Measurements from ENCODE around the gene MUC22. TPM values are rescaled to one million over a fixed set of nuclear protein-coding genes. Genes with fewer than 3 reads are reported as not detected.

MUC22 gene
- total and polyA plus RNA-seq, 4 donors = not detected

DNA sequence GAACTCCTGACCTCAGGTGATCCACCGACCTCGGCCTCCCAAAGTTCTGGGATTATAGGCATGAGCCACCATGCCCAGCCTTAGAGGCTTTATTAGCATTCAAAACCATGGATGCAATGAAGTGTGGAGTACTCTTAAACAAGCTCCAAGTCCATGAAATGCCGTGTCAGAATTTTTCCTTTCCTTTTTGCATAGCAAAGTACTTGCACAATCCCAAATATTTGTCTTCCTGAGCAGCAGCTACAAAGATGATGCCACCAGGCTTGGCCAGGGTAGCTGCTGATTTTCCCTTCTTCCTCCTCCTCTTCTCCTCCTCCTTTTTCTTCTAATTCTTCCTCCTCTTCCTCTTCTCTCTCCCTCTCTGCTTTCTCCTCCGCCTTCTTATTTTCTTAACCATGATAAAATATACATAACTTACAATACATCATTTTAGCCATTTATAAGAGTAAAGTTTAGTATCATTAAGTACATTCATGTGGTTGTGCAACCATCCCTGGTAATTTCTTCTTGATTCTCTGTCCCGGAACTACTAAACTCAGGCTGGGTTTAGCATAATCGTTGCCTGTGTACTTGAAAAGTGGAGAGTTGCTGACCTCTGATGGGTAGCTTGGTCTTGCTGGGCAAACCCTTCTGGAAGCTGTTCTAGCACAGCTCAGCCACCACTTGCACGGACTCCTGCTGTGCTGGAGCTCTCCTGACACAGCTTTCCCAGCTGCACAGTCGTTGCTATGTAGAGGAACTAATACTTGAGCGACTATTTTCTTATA is 49.2 kb upstream of the MUC22 start:
- TF ChIP-seq, protein P1, sequence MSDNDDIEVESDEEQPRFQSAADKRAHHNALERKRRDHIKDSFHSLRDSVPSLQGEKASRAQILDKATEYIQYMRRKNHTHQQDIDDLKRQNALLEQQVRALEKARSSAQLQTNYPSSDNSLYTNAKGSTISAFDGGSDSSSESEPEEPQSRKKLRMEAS (IDR thresholded peaks at IDR 0.05) = no peak
- TF ChIP-seq RXRA (IDR thresholded peaks at IDR 0.05) (peak in 1 of 2 donors; percentile 7), GABPA (IDR thresholded peaks at IDR 0.05 in 1 of 2, conservative IDR thresholded peaks at IDR 0.05 in 1 of 2) (no peak)

GRCh38 chr6:30962716-30963115 is 47.6 kb upstream of the MUC22 start:
- Histone ChIP-seq H3K9ac (ENCODE audit: low read depth in 1 of 2, low read length in 2 of 2) (no peak overlapping the region), H3K9me3 (ENCODE audit: control insufficient read depth in 4 of 4, low read length in 3 of 4) (no peaks in the 10 kb centered on the region), H3K4me1 (ENCODE audit: control insufficient read depth in 4 of 4, insufficient read depth in 4 of 4, low read length in 3 of 4) (no peaks in the 10 kb centered on the region), H3K27ac (ENCODE audit: low read depth in 1 of 2, low read length in 2 of 2) (no peak overlapping the region), H3K36me3 (ENCODE audit: control insufficient read depth in 4 of 4, insufficient read depth in 3 of 4, low read depth in 1 of 4, low read length in 3 of 4) (no peaks in the 10 kb centered on the region), H3K27me3 (ENCODE audit: control insufficient read depth in 4 of 4, insufficient read depth in 4 of 4, low read length in 3 of 4) (no peaks in the 10 kb centered on the region), H3K4me3 (ENCODE audit: low read depth in 1 of 3, low read length in 3 of 3) (no peak overlapping the region)
- TF ChIP-seq ATF3 (IDR thresholded peaks at IDR 0.05) (no peak), EGR1 (IDR thresholded peaks at IDR 0.05; ENCODE audit: low read depth in 2 of 2) (no peak), JUND (IDR thresholded peaks at IDR 0.05) (no peak), HNF4G (IDR thresholded peaks at IDR 0.05) (no peak), NR2F2 (IDR thresholded peaks at IDR 0.05) (no peak), GABPA (IDR thresholded peaks at IDR 0.05 in 1 of 2, conservative IDR thresholded peaks at IDR 0.05 in 1 of 2) (no peak), RAD21 (IDR thresholded peaks at IDR 0.05) (no peak), HNF4A (conservative IDR thresholded peaks at IDR 0.05) (no peak), RXRA (IDR thresholded peaks at IDR 0.05) (no peak), YY1 (IDR thresholded peaks at IDR 0.05) (no peak), FOXA1 (IDR thresholded peaks at IDR 0.05) (no peak), SP1 (IDR thresholded peaks at IDR 0.05) (no peak), FOXA2 (IDR thresholded peaks at IDR 0.05) (no peak), REST (IDR thresholded peaks at IDR 0.05) (no peak), TAF1 (conservative IDR thresholded peaks at IDR 0.05) (no peak)
- TF ChIP-seq, protein P2, sequence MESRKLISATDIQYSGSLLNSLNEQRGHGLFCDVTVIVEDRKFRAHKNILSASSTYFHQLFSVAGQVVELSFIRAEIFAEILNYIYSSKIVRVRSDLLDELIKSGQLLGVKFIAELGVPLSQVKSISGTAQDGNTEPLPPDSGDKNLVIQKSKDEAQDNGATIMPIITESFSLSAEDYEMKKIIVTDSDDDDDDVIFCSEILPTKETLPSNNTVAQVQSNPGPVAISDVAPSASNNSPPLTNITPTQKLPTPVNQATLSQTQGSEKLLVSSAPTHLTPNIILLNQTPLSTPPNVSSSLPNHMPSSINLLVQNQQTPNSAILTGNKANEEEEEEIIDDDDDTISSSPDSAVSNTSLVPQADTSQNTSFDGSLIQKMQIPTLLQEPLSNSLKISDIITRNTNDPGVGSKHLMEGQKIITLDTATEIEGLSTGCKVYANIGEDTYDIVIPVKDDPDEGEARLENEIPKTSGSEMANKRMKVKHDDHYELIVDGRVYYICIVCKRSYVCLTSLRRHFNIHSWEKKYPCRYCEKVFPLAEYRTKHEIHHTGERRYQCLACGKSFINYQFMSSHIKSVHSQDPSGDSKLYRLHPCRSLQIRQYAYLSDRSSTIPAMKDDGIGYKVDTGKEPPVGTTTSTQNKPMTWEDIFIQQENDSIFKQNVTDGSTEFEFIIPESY (IDR thresholded peaks at IDR 0.05) = no peak
- TF ChIP-seq, protein P1 (IDR thresholded peaks at IDR 0.05) = no peak
- DNase-seq (ENCODE audit: low spot score) = no peak

More for the DNA sequence above, 49.2 kb upstream of the MUC22 start:
- no peak overlapping the region for H3K9ac ChIP-seq (ENCODE audit: low read depth in 1 of 2, low read length in 2 of 2)
- no peak for DNase-seq (ENCODE audit: low spot score)
- no peaks in the 10 kb centered on the region for H3K36me3 ChIP-seq (ENCODE audit: control insufficient read depth in 4 of 4, insufficient read depth in 3 of 4, low read depth in 1 of 4, low read length in 3 of 4)
- H3K9me3 ChIP-seq (ENCODE audit: control insufficient read depth in 4 of 4, low read length in 3 of 4) = no peaks in the 10 kb centered on the region
- no peak overlapping the region for H3K27ac ChIP-seq (ENCODE audit: low read depth in 1 of 2, low read length in 2 of 2)
- H3K4me1 ChIP-seq (ENCODE audit: control insufficient read depth in 4 of 4, insufficient read depth in 4 of 4, low read length in 3 of 4) = no peaks in the 10 kb centered on the region
- 52% methylated on average over 9 of the region's 9 CpGs for WGBS
- H3K27me3 ChIP-seq (ENCODE audit: control insufficient read depth in 4 of 4, insufficient read depth in 4 of 4, low read length in 3 of 4) = peaks cover 0 to 6% (median under 1%) of the 10 kb centered on the region in 4 donors
- no peak overlapping the region for H3K4me3 ChIP-seq (ENCODE audit: low read depth in 1 of 3, low read length in 3 of 3)

All from liver (tissue), 9 donors.